ENCODE results near the gene SPNS2. TPM values are rescaled to one million over a fixed set of nuclear protein-coding genes. Genes with fewer than 3 reads are reported as not detected.

SPNS2 gene
- total and polyA plus RNA-seq, 10 of the 15 experiments (the other 5 are each of a cell fraction or from before 2014, with no cell fraction given), result 0.04 to 1.1 (median 0.23) TPM; not detected in 2

GRCh38 chr17:4572131-4572530 is 73.5 kb downstream of the SPNS2 start:
- 15% methylated on average over 9 of the region's 9 CpGs for WGBS (ENCODE audit: insufficient coverage, insufficient replicate concordance, low lambda C conversion rate, missing lambda C conversion rate)
- H3K79me2 ChIP-seq (ENCODE audit: control insufficient read depth, insufficient read depth, low read length), result no peaks in the 10 kb centered on the region
- TF ChIP-seq GATAD2B (conservative IDR thresholded peaks at IDR 0.05; ENCODE audit: low read depth), result no peak
- no peak overlapping the region for H3K27ac ChIP-seq (ENCODE audit: control insufficient read depth, insufficient read depth)
- FAIRE-seq (no peak), DNase-seq (ENCODE audit: low read depth, low spot score) (no peak), ATAC-seq (no peak)
- no peak overlapping the region for H3K4me3 ChIP-seq
- RAD21 ChIA-PET (ENCODE audit: unreplicated experiment), result no interaction called here
- no peak overlapping the region for H3K4me2 ChIP-seq (ENCODE audit: control insufficient read depth, insufficient read depth)
- H4K20me1 ChIP-seq (ENCODE audit: control insufficient read depth, insufficient read depth), result no peaks in the 10 kb centered on the region
- BruUV-seq (replicated peaks), result no TSS peak
- intact Hi-C loops (cut with micrococcal nuclease; ENCODE audit: unreplicated experiment) (no loop called here), in situ Hi-C loops (cut with MboI) (no loop called here)
- H3K9ac ChIP-seq (ENCODE audit: control insufficient read depth, insufficient read depth, low read length), result no peak overlapping the region
- SMC1A ChIA-PET (ENCODE audit: uncharacterized antibody, unreplicated experiment), result interaction anchor here (2.0 kb wide), 1 partner anchor 53 kb away, joined by 5 read pairs; no protein-coding TSS in a partner anchor
- CTCF ChIA-PET, result interaction anchor here (0.6 to 1.4 kb wide), 2 partner anchors 11 to 1838 kb away, joined by 3 read pairs; no protein-coding TSS in a partner anchor
- no peaks in the 10 kb centered on the region for H3K9me3 ChIP-seq (replicated peaks; ENCODE audit: control insufficient read depth, insufficient read depth, low read length)
- POLR2A ChIA-PET, result no interaction called here
- no peak overlapping the region for H2AFZ ChIP-seq (ENCODE audit: control insufficient read depth, low read depth, low read length)
- no peaks in the 10 kb centered on the region for H3K36me3 ChIP-seq (ENCODE audit: control insufficient read depth in 2 of 2, insufficient read depth in 2 of 2, low read length in 1 of 2)
- H3K4me1 ChIP-seq (ENCODE audit: control insufficient read depth, insufficient read depth, low read length), result peaks cover 6% of the 10 kb centered on the region; the same call in 1 of the 2 replicates
- no peaks in the 10 kb centered on the region; a peak in 1 of 4 replicates for H3K27me3 ChIP-seq (replicated peaks in 1 of 2; ENCODE audit: control insufficient read depth in 2 of 2, insufficient read depth in 2 of 2, low read length in 1 of 2)

DNA sequence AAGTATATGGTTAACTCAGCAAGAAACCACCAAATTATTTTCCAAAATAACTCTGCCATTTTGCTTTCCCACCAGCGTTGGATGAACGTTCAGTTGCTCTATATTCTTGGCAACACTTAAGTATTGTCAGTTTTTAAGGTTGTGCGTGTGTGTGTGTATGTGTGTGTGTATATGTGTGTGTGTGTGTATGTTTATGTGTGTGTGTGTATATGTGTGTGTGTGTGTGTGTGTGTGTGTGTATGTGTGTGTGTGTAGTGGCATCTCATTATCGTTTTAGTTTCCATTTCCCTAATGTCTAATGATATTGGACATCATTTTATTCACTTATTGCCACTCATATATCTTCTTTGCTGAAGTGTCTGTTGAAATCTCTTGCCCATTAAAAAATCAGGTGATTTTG is 74.4 kb downstream of the SPNS2 start:
- no peaks in the 10 kb centered on the region for H3K9me3 ChIP-seq (replicated peaks; ENCODE audit: control insufficient read depth, insufficient read depth, low read length)
- no peak overlapping the region for H3K4me2 ChIP-seq (ENCODE audit: control insufficient read depth, insufficient read depth)
- no peak overlapping the region for H3K27ac ChIP-seq (ENCODE audit: control insufficient read depth, insufficient read depth)
- no peak overlapping the region for H3K4me3 ChIP-seq
- no peaks in the 10 kb centered on the region; a peak in 1 of 4 replicates for H3K27me3 ChIP-seq (replicated peaks in 1 of 2; ENCODE audit: control insufficient read depth in 2 of 2, insufficient read depth in 2 of 2, low read length in 1 of 2)
- no peak overlapping the region for H3K9ac ChIP-seq (ENCODE audit: control insufficient read depth, insufficient read depth, low read length)
- BruUV-seq (replicated peaks), result no TSS peak
- in situ Hi-C loops (cut with MboI) (no loop called here), intact Hi-C loops (cut with micrococcal nuclease; ENCODE audit: unreplicated experiment) (no loop called here)
- CTCF ChIA-PET, result interaction anchor here (1.0 kb wide), 1 partner anchor 8 kb away, joined by 3 read pairs; no protein-coding TSS in a partner anchor
- TF ChIP-seq MYC (IDR thresholded peaks at IDR 0.05; ENCODE audit: insufficient read depth, insufficient read length, insufficient replicate concordance, low read length, severe bottlenecking) (no peak), ZBTB11 (CRISPR knock-in tag; IDR thresholded peaks at IDR 0.05) (no peak), GABPA (IDR thresholded peaks at IDR 0.05; ENCODE audit: low read depth) (no peak), ZNF687 (IDR thresholded peaks at IDR 0.05) (no peak), NFYB (IDR thresholded peaks at IDR 0.05; ENCODE audit: insufficient read depth, low read depth, low read length) (no peak)
- TF ChIP-seq, protein P1, sequence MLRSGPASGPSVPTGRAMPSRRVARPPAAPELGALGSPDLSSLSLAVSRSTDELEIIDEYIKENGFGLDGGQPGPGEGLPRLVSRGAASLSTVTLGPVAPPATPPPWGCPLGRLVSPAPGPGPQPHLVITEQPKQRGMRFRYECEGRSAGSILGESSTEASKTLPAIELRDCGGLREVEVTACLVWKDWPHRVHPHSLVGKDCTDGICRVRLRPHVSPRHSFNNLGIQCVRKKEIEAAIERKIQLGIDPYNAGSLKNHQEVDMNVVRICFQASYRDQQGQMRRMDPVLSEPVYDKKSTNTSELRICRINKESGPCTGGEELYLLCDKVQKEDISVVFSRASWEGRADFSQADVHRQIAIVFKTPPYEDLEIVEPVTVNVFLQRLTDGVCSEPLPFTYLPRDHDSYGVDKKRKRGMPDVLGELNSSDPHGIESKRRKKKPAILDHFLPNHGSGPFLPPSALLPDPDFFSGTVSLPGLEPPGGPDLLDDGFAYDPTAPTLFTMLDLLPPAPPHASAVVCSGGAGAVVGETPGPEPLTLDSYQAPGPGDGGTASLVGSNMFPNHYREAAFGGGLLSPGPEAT (IDR thresholded peaks at IDR 0.05; ENCODE audit: low read depth), result no peak
- POLR2A ChIA-PET, result no interaction called here
- H4K20me1 ChIP-seq (ENCODE audit: control insufficient read depth, insufficient read depth), result no peaks in the 10 kb centered on the region
- no peak for DNase-seq (ENCODE audit: low read depth, low spot score)
- RAD21 ChIA-PET (ENCODE audit: unreplicated experiment), result no interaction called here
- 26% methylated on average over 4 of the region's 4 CpGs for WGBS (ENCODE audit: insufficient coverage, insufficient replicate concordance, low lambda C conversion rate, missing lambda C conversion rate)
- no peak overlapping the region for H2AFZ ChIP-seq (ENCODE audit: control insufficient read depth, low read depth, low read length)
- ATAC-seq, result no peak
- H3K4me1 ChIP-seq (ENCODE audit: control insufficient read depth, insufficient read depth, low read length), result peaks cover 6% of the 10 kb centered on the region; the same call in 1 of the 2 replicates
- FAIRE-seq, result no peak
- SMC1A ChIA-PET (ENCODE audit: uncharacterized antibody, unreplicated experiment), result no interaction called here
- H3K79me2 ChIP-seq (ENCODE audit: control insufficient read depth, insufficient read depth, low read length), result no peaks in the 10 kb centered on the region
- H3K36me3 ChIP-seq (ENCODE audit: control insufficient read depth in 2 of 2, insufficient read depth in 2 of 2, low read length in 1 of 2), result no peaks in the 10 kb centered on the region
